HG03025 (cell line): Measurements from ENCODE around the gene APH1B.
"Not testable (repeated sequence)": the region's sequence is repeated elsewhere in the genome, so short reads cannot be mapped to it uniquely, and the experiment has no call there.

ENCODE experiments used
- ATAC-seq: cut with Tn5 transposase; IDR thresholded peaks from one replicate; pipeline ENCODE4 v1.9.1; 2021; ENCODE audit warnings: mild to moderate bottlenecking, moderate library complexity; ENCODE audit not compliant: unreplicated experiment, low FRiP score

APH1B gene

GRCh38 chr15:63327648-63328421 is 50.4 kb downstream of the APH1B start:
- no peak for ATAC-seq

GRCh38 chr15:63329567-63330350 is 52.4 kb downstream of the APH1B start:
- ATAC-seq, result no peak

DNA sequence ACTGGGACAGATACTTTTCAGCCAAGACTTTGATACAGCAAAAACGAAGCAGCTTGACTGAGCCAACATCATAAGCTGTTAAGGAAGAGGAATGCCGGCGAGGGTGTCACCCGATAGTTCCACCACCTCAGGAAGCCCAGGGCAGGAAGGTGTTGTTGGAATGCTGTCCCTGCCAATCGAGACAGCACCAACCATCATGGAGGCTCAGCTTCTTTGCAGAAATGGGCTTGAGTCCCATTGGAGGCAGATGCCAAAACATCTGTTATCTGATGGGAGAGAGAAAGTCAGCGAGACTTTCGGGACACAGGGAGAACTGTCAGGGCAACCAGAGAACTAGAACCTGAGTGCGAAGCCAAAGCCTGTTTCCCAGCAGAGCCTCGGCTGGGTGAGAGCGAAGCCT is 53.5 kb downstream of the APH1B start:
- ATAC-seq, result no peak

DNA sequence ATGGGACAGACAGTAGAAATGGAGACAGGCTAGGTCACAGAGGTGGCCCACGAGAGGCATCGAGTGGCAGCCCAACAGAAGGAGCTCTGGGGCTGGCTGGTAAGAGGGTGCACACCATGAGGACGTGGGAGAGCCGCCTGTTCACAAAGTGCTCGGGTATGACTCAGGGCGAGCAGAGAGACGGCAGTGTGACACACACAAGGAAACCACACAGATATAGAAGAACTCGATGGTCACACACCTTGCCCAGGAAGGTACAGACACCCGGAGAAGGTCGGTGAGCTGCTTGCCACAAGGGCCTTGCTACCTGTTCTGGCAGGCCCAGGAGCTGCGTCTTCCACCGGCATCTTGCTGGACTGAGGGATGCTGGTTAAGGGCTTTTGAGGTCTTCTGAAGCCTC is 54.1 kb downstream of the APH1B start:
- ATAC-seq, result no peak

GRCh38 chr15:63332367-63333124 is 55.1 kb downstream of the APH1B start:
- no peak for ATAC-seq

GRCh38 chr15:63334821-63335220 is 57.4 kb downstream of the APH1B start:
- ATAC-seq, result no peak

DNA sequence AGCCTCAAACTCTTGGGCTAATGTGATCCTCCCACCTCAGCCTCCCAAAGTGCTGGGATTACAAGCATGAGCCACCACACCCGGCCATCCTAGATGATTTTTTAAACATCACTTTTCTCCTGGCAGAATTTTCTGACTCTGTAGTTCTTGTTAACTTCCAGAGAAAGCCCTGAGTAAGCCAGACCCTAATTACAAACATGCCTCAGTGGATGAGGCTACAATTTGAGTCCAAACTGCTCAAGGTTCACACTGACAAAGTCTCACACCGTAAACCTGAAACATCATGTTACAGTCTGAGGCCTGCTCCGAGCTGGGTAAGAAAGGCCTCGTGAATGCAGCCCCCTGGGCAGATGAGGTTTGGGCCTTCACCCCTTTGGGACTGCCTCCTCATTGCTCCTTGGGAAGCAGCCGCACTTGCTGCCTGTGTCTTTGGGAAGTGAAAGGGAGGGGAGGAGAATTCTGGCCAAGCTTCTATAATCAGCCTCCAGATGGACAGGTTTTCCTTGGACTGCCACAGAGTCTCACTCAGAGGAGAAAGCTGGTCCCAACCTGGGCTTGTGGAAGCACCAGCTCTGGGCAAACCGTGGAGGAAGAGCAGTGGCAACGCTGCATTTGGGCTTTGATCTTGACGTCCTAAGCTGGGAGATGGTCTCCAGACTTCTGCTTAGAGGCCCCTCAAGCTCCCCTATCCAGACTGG is 58.3 kb downstream of the APH1B start:
- no peak for ATAC-seq

GRCh38 chr15:63337046-63337445 is 59.6 kb downstream of the APH1B start:
- no peak for ATAC-seq

GRCh38 chr15:63338170-63338569 is 60.8 kb downstream of the APH1B start:
- no peak for ATAC-seq

DNA sequence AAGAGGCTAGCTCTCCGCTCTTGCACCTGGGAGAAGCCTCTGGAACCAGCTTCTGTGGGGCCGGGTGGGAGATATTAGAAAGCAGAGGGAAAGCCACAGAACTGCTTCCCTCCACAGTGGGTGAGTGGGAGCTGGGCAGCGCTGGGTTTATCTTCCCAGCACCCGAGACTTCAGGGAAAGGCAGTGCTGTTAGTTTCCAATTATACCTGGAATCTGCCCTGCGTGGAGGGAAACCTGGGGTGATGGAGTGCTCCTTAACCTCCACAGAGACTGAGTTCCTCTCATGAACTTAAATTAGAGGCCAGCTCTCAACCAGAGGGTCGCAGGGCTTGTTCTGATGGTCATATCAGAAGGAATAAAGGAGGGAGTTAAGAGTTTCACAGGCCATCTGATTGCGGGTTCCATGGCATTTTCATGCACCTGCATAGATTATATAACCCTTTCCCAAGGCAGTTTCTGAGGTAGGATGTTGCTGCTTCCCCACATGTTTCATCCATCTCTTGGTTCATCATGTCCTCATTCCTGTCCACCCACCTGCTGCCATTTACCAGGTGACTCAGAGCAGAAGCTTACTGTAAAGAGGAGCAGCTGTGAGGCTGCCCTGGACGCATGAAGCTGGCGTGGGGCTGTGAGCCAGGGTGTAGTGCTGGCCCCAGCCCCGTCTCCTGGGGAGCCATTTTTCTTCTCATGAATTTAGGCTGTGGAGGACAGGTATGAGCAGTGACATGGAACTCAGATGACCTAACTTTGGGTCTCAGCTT is 61.8 kb downstream of the APH1B start:
- no peak for ATAC-seq

DNA sequence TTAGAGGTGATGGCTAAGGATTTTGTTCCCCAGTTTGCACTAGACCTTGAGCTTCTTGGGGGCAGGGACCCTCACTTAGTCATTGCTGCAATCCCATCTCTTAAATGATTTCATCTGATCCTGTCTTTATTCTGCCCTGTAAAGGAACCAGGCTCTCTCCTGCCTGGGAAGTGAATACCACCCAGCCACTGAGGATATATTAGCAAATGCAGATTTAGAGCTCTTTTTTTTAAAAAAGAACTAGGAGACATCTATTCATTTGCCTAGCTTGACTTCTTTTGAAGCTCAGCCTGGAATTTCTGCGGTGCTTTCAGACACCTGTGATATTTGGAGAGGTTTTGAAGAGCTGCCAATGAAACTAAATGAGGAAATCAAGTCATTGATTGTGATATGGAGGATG is 62.4 kb downstream of the APH1B start:
- ATAC-seq, result no peak

- no peak for ATAC-seq
Measured at GRCh38 chr15:63340353-63340752, 62.9 kb downstream of the APH1B start.

- no peak for ATAC-seq
Measured at GRCh38 chr15:63340878-63341277, 63.5 kb downstream of the APH1B start.

DNA sequence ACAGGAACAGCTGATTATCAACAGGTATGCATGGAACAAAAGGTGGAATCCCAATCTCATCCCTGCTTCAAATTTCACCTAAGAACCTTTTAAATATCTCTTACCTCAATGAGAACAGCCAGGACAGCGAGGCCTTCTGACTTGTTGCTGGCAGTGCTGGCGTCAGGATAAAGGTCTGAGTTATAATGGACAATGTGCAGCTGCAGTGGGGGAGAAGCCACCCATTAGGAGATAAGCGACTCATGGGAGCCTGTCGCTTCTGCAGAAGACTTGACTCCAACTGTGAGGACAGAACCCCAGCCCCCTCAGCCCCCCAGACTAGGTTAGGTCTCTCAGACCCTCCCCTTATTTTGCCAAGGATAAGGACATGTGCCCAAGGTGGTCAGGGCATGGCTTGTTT is 64.5 kb downstream of the APH1B start:
- no peak for ATAC-seq

GRCh38 chr15:63342996-63343562 is 65.7 kb downstream of the APH1B start:
- ATAC-seq, result not testable (repeated sequence)

DNA sequence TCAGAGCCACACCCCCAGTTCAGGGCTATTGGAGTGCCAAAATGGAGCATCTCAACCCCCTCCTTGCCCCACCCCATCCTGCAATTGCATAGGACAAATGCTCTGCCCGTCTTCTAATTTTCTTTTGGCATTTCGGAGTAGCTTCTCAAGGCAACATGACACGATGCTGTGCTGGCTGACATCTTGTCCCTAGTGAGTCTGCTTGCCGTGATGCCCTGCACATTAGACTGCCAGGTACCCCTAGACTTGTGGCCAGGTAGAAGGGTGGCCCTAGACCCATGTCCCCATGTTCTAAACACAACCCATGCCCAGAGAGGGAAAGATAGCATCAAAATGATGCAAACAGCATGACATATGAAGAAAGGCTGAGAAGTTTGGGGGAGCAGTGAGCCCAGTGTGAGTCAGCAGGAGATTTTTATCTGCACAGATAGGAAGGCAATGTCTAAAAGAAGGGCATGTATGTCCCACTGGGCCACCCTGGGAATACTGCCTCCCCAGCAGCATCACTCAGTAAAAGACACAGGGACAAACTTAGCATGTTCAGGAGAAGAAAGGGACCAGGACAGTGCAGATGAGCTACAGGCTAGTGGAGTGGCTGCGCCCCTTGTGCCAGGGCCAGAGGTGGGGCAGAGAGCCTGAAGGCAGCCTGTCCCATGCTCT is 67.5 kb downstream of the APH1B start:
- ATAC-seq, result no peak

DNA sequence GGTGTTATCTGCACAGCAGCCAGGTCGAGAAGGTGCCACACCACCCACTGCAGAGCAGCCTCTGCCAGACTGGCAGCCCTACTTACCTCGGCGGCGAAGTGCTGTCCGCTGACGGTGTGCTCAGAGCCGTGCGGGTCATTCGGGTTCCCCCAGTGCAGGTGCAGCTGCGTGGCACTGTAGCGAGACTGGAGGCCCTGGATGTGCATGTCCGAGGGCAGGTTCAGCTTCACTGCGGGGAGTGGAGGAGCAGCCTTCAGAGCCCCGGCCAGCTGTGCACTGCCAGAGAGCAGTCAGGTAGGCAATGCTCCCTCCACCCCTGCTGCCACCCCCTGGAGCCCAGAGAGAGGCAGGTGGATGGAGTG is 68.0 kb downstream of the APH1B start:
- ATAC-seq, result no peak

DNA sequence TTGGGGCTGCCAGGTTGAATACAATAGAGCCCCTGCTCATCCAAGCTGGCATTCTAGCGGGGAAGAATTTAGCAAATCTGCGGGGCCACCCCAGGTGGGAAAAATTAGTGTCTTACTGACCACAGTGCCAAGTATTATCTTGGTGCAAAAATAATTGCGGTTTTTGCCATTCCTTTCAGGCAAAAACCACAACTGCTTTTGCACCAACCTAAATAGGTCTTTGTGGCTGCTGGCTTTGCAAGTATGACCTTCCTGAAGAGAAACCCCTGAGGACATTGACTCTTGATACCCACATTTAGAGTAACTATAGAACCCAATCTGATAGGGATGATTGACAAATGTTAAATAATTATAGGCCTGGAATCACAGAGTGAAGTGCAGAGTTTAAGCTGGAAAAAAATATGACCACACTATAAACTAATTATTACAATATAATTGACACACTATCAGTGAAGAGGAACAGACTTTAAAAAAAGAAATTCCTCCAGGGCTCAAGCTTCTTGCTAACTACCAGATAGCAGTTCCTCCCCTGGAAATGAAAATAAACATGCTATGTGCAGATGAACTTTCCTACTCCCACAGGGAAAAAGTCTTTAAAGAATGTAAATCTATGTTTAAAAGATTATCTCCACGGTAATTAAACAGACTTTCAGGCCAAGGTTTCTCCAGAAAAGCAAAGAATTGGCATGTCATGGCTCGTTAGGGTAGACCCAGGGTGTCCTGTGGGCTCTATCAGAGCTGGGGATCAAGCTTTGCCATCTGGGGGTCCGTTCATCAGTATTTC is 69.9 kb downstream of the APH1B start:
- ATAC-seq, result no peak
